Measurements from ENCODE around the gene WNT4.

The WNT4 gene

GRCh38 chr1:22127248-22127647, 15.6 kb downstream of the WNT4 start:
- TF ChIP-seq CTCF (IDR thresholded peaks at IDR 0.05; ENCODE audit: low read depth, low read length, missing control alignments): no peak
- H3K4me3 ChIP-seq (ENCODE audit: low read depth, low read length): no peak overlapping the region
- no peak for DNase-seq (ENCODE audit: low read depth)

GRCh38 chr1:22126531-22126930, 16.4 kb downstream of the WNT4 start:
- no peak for DNase-seq (ENCODE audit: low read depth)
- TF ChIP-seq CTCF (IDR thresholded peaks at IDR 0.05; ENCODE audit: low read depth, low read length, missing control alignments): no peak
- H3K4me3 ChIP-seq (ENCODE audit: low read depth, low read length): no peak overlapping the region

- TF ChIP-seq CTCF (IDR thresholded peaks at IDR 0.05; ENCODE audit: low read depth, low read length, missing control alignments): no peak
- DNase-seq (ENCODE audit: low read depth): no peak
- no peak overlapping the region for H3K4me3 ChIP-seq (ENCODE audit: low read depth, low read length)
These were observed 18.2 kb downstream of the WNT4 start for GRCh38 chr1:22124592-22125229.

- no peak for DNase-seq (ENCODE audit: low read depth)
- no peak for TF ChIP-seq CTCF (IDR thresholded peaks at IDR 0.05; ENCODE audit: low read depth, low read length, missing control alignments)
- H3K4me3 ChIP-seq (ENCODE audit: low read depth, low read length): no peak overlapping the region
These were observed 18.9 kb downstream of the WNT4 start for GRCh38 chr1:22123901-22124404.

- H3K4me3 ChIP-seq (ENCODE audit: low read depth, low read length): no peak overlapping the region
- no peak for DNase-seq (ENCODE audit: low read depth)
- no peak for TF ChIP-seq CTCF (IDR thresholded peaks at IDR 0.05; ENCODE audit: low read depth, low read length, missing control alignments)
These were observed 19.9 kb downstream of the WNT4 start for GRCh38 chr1:22123071-22123390.

- no peak for DNase-seq (ENCODE audit: low read depth)
- H3K4me3 ChIP-seq (ENCODE audit: low read depth, low read length): no peak overlapping the region
- no peak for TF ChIP-seq CTCF (IDR thresholded peaks at IDR 0.05; ENCODE audit: low read depth, low read length, missing control alignments)
These were observed 20.4 kb downstream of the WNT4 start for GRCh38 chr1:22122273-22123070.
